ENCODE results near the gene AIP.

The AIP gene
- 87.3 to 114 (median 94.8) reads per million in 4 experiments for total RNA-seq

- peak; percentile 96 for DNase-seq
Observed at GRCh38 chr11:67482827-67483798, at the start of gene AIP. AIP (plus strand) TSS chr11:67483026; CDS start chr11:67483159, 133 bp downstream.

DNA sequence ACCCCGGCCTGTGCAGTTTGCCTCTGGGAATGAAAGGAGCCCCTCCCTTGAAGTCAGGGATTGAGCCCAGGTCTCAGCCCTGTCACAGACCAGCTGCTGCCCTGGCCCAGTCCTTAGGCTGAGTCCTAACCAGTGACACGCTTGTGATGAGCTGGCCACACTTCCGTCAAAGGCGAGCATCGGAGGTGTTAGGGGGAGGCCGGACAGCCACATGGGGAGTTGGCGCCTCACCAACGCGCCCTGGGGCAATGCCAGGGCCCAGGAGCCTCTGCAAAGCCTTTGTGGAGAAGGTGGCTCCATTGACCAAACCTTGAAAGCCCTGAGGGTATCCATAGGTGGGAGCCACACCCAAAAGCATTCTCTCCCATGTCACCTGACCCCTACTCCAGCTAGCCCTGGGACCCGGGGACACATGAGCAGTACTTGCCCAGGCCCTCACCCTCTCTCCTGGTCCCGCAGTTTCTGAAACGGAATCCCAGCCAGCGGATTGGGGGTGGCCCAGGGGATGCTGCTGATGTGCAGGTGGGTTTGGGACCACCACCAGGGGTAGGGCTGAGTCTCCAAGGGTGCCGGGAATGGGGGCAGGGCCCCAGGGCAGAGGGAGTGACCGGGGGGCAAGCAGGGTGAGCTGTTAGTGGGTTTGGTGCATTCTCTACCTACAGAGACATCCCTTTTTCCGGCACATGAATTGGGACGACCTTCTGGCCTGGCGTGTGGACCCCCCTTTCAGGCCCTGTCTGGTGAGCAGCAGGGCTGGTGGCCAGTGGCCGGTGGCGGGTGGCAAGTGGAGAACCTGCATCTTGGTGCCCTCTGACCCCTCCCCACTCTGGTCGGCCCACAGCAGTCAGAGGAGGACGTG lies 49.1 kb upstream of the AIP start:
- no peak for DNase-seq

DNA sequence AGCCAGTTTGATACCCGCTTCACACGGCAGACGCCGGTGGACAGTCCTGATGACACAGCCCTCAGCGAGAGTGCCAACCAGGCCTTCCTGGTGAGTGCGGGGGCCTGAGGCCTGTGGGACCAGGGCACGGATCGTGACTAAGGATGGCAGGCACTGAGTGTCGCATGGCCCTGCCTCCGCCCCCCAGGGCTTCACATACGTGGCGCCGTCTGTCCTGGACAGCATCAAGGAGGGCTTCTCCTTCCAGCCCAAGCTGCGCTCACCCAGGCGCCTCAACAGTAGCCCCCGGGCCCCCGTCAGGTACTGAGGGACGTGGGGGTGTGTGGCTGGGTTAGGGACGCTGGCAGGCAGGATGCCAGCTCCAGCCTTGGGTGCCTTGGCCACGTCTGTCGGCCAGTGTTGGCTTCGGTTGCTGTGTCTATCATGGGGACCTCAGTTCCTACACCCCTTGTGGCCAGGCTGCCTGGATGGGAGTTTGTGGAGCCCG lies 48.4 kb upstream of the AIP start:
- no peak for DNase-seq

DNA sequence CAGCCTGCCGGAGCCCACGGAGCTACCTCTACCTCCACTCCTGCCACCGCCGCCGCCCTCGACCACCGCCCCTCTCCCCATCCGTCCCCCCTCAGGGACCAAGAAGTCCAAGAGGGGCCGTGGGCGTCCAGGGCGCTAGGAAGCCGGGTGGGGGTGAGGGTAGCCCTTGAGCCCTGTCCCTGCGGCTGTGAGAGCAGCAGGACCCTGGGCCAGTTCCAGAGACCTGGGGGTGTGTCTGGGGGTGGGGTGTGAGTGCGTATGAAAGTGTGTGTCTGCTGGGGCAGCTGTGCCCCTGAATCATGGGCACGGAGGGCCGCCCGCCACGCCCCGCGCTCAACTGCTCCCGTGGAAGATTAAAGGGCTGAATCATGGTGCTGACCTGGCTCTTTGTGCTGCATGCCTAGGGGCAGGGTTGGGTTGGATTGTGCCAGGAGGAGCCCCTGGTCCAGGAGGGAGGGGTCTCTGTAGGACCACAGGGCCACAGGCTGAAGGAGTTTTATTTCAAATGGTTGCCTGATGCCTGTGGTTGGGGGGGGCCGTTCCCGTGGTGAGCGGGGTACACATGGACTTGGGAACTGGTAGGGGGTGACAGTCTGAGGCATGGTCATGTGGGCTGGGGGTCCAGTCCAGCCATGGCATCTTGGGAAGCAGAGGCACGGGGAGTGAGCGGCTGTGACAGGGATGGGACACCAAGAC lies 47.6 kb upstream of the AIP start:
- DNase-seq: no peak

DNA sequence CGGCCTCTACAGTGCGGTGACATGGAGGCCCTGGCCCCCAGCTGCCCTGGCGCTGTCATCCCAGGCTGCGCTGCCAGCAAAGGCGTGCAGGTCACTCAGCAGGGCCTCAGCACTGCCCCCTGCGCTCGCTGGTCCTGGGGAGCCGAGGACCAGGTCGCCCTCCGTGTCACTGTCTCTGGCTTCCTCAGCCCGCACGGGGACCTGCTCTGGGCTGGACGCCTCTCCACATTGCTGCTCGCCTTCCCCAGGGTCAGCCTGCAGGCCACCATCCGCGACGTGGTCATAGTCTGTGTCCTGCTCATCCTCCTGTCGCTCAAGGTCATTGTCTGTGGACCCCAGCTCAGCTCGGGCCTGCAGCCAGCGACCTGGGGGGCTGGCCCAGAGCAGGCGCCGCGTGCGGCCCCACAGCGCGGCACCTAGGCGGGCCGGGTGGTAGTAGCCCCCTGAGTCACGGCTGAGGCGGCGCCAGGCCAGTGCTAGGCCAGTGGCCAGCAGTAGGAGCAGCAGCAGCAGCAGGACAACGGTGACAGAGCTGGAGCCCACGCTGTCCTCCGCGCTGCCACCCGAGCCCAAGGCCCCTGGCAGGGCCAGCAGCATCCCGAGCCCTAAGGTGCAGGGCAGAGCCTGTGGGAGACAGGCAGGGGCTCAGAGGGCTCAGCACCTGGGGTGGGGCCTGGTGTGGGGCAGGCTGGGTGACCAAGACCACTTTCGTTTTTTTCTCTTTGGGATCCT lies 46.9 kb upstream of the AIP start:
- no peak for DNase-seq

- DNase-seq: peak; percentile 34
Observed at GRCh38 chr11:67436459-67437081, 46.3 kb upstream of the AIP start.

- peak; percentile 53 for DNase-seq
Observed at GRCh38 chr11:67437082-67437808, 45.6 kb upstream of the AIP start, which contains the start of gene PTPRCAP. PTPRCAP (minus strand) TSS chr11:67437682; CDS start chr11:67437619, 63 bp downstream.

DNA sequence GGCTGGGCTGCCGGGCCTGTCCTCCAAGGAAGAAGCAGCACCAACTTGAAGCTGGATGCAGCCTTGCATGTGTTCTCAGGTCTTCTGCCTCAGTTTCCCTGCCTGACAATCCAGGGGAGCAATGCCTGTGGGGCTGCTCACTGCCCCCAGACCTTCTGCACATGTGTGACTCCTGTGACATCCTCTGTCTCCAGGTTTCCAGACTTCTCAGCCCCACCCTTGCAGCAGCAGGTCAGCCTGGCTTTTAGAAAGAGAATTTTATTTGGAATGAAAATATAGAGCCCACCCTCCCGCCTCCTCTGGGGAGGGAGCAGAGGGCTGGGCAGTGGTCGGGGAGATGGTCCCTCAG lies 45.0 kb upstream of the AIP start:
- no peak for DNase-seq

DNA sequence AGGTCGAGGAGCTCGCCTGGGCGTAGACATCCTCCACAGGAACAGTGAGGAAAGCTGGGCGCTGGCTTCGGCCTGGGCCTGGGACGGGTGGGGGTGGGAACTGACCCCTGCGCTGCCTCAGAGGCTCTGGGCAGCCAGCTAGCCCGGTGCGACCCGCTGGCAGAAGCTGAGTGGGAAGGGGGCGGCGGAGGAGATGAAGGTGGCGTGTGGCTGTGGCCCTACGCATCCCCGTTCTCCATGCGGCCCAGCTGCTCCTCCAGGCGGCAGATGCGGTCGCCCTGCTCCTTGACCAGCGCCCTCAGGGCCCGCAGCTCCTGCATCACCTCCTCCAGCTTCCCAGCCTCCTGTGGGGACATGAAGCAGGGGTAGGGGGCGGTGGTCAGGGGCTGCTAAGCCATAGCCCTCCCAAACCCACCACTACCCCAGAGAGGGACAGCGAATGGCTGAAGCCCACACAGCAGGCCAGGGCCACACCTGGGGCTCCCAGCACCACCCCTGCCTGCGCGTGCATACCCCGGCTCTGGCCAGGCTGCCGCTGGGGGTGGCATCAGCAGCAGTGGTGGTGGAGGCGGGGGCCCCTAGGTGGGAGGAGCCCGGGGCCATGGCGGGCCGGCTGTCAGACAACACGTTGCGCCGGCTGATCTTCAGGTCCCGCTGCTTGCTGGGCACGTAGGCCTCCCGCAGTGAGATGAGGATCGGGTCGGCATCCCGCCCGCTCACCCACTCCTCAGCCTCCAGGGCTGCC lies 44.5 kb upstream of the AIP start:
- peak; percentile 57 for DNase-seq

GRCh38 chr11:67439321-67440228 lies 43.3 kb upstream of the AIP start:
- no peak for DNase-seq

- DNase-seq: no peak
Observed at GRCh38 chr11:67440229-67441097, 42.4 kb upstream of the AIP start.

- no peak for DNase-seq
Observed at GRCh38 chr11:67441098-67441563, 41.7 kb upstream of the AIP start.

DNA sequence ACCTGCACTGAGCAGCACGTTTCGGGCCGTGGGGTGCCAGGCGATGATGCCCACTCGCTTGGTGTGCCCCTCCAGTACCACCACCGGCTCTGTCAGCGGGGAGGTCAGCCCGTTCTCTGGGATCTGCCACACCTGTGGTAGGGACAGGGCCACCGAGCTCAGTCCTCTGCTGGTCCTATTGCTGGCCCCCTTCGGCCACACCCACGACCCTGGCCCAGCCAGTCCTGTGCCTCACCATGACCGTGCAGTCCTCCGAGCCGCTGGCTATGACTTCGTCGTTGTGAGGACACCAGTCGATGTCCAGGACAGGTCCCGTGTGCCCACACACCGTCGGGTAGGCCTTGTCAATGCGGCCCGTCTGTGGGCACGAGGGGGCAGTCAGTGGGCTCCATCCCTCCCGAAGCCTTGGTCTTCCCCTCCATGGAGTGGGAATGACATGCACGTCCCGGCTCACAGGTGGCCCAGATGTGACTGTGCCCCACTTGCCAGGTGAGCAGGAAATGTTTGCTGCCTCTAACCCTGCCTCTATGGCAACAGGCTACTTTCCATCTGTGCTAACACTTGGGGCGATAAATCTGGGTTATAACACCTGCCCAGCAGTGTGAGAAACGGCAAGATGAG lies 41.0 kb upstream of the AIP start:
- no peak for DNase-seq

DNA sequence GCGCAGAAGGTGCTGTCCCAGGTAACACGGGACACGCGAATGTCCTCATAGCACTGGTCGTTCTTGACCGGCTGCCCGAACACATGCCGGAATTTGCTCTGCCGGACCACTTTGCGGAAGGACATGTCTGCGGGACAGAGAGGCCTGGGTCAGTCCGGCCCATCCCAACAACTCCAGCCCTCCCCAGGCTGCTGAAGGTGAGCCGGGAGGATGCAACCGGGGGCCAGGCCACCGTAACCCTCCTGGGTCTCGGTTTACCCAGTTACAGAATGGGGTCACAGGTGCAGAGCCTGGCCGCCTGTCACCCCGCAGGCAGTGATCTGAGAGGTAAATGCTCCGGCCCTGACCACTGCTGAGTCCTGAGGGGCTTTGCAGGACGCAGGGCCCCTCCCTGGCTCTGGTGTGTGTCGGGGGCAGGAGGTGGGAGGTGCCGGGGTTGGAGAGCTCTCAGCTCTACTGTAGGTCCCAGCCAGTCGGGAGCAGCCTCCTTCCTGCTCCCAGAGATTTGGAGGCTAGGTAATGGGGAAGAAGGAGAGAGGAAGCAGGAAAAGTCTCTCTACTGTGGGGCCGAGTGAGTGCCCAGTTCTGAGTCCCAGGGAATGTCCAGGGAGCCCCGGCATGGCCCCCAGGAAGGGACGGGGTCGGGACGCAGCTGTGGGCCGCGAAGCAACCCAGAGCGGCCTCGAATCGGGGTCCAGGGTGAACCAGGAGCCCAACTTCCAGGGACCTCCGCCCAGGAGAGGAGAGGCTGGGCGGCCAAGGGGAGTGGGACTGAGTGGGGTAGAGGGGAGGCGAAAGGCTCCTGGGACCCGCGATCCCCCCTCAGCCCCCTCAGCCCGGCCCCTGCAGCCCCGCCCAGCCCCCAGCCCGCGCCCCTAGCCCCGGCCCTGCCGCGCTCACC lies 40.1 kb upstream of the AIP start:
- DNase-seq: no peak

DNA sequence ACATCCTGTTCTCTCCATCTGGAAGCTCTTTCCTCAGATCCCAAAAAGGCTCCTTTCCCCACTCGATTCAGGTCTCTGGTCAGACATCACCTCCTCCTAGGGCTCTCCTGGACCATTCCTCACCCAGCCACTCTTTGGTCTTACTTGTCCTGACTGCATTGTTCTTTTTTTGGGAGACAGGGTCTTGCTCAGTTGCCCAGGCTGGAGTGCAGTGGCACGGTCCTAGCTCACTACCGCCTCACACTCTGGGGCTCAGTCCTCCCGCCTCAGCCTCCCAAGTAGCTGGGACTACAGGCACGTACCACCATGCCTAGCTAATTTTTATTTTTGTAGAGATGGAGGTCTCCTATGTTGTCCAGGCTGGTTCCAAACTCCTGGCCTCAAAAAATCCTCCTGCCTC lies 37.3 kb upstream of the AIP start:
- DNase-seq: no peak

- no peak for DNase-seq
Observed at GRCh38 chr11:67448220-67448609, 34.6 kb upstream of the AIP start.
